ENCODE results near the gene CDK5.

CDK5 gene

GRCh38 chr7:151070574-151070960, 12.9 kb upstream of the CDK5 start:
- no peak overlapping the region for H3K4me3 ChIP-seq (ENCODE audit: low read depth, low read length)
- DNase-seq (ENCODE audit: low read depth) = no peak
- TF ChIP-seq CTCF (IDR thresholded peaks at IDR 0.05; ENCODE audit: control insufficient read depth, extremely low read depth, insufficient read depth) = no peak

- no peak overlapping the region for H3K4me3 ChIP-seq (ENCODE audit: low read depth, low read length)
- DNase-seq (ENCODE audit: low read depth) = no peak
- TF ChIP-seq CTCF (IDR thresholded peaks at IDR 0.05; ENCODE audit: control insufficient read depth, extremely low read depth, insufficient read depth) = no peak
These were observed 12.3 kb upstream of the CDK5 start for GRCh38 chr7:151069841-151070573.

- no peak for TF ChIP-seq CTCF (IDR thresholded peaks at IDR 0.05; ENCODE audit: control insufficient read depth, extremely low read depth, insufficient read depth)
- no peak for DNase-seq (ENCODE audit: low read depth)
- no peak overlapping the region for H3K4me3 ChIP-seq (ENCODE audit: low read depth, low read length)
These were observed 10.5 kb upstream of the CDK5 start for GRCh38 chr7:151068069-151068773.

GRCh38 chr7:151066273-151066974, 8.7 kb upstream of the CDK5 start:
- no peak for DNase-seq (ENCODE audit: low read depth)
- no peak for TF ChIP-seq CTCF (IDR thresholded peaks at IDR 0.05; ENCODE audit: control insufficient read depth, extremely low read depth, insufficient read depth)
- no peak overlapping the region for H3K4me3 ChIP-seq (ENCODE audit: low read depth, low read length)

GRCh38 chr7:151065516-151065915, 7.8 kb upstream of the CDK5 start:
- no peak for DNase-seq (ENCODE audit: low read depth)
- TF ChIP-seq CTCF (IDR thresholded peaks at IDR 0.05; ENCODE audit: control insufficient read depth, extremely low read depth, insufficient read depth) = no peak
- H3K4me3 ChIP-seq (ENCODE audit: low read depth, low read length) = no peak overlapping the region

GRCh38 chr7:151064993-151065392, 7.3 kb upstream of the CDK5 start:
- no peak for TF ChIP-seq CTCF (IDR thresholded peaks at IDR 0.05; ENCODE audit: control insufficient read depth, extremely low read depth, insufficient read depth)
- DNase-seq (ENCODE audit: low read depth) = no peak
- H3K4me3 ChIP-seq (ENCODE audit: low read depth, low read length) = no peak overlapping the region

Measured in LNCaP clone FGC (cell line).